Liver (tissue), 3 donors: ENCODE results near the gene NCLN.

Source experiments
- CTCF ChIP-seq: fragments of 150-350 bp; IDR thresholded peaks from 2 replicates; pipeline ENCODE4 v1.5.1; 2017; ENCODE audit warnings: improper control_type of control experiment, low read depth, low read length; ENCODE audit not compliant: missing input control
- MAX ChIP-seq: IDR thresholded peaks from 2 replicates; pipeline ENCODE4 v1.6.1; 2016; ENCODE audit warnings: antibody characterized with exemption
- RAD21 ChIP-seq, 2 donors: IDR thresholded peaks; 2 replicates each; pipeline ENCODE4 v1.6.1; 2016; ENCODE audit warnings: antibody characterized with exemption in 2 of 2, mild to moderate bottlenecking in 2 of 2
- donor health status: healthy.
- donor health status: healthy.

GRCh38 chr19:3157096-3157845 lies 28.5 kb upstream of the NCLN start:
- TF ChIP-seq CTCF (no peak), RAD21 (IDR thresholded peaks at IDR 0.05) (no peak), MAX (no peak)
